Activated B cell treated with CpG ODN at 0.5 μM for 24 hours (primary cell): ENCODE measurements around the gene TRMT1. TPM values are rescaled to one million over a fixed set of nuclear protein-coding genes. Genes with fewer than 3 reads are reported as not detected.
A peak's percentile ranks its signal among the peaks of the same experiment; 100 is the strongest.

Source experiments
- ATAC-seq: fragments of 200-7000 bp; cut with Tn5 transposase; one replicate; pipeline ENCODE4 v1.10.0; 2021; ENCODE audit warnings: low read depth, mild to moderate bottlenecking, moderate library complexity
- CTCF ChIA-PET: fragments of 350-600 bp; sonication (Branson Sonifier 250); formaldehyde crosslinking; loops from one replicate; lab custom pipeline; 2021; ENCODE audit warnings: antibody characterized with exemption; lab: Charles Lee
- POLR2A ChIA-PET: fragments of 350-600 bp; sonication (Branson Sonifier 250); formaldehyde crosslinking; loops from one replicate; lab custom pipeline; 2021; ENCODE audit warnings: antibody characterized with exemption; lab: Charles Lee
- DNase-seq: peaks from one replicate; pipeline ENCODE4 v3.0.0; 2022
- H3K27ac Mint-ChIP-seq: one replicate; pipeline ENCODE4 v1.8.0; 2020; ENCODE audit warnings: mixed read lengths
- H3K27me3 Mint-ChIP-seq: one replicate; pipeline ENCODE4 v1.8.0; 2021; ENCODE audit warnings: mixed read lengths
- H3K36me3 Mint-ChIP-seq: one replicate; pipeline ENCODE4 v1.8.0; 2021; ENCODE audit warnings: low read depth, mixed read lengths
- H3K4me1 Mint-ChIP-seq: one replicate; pipeline ENCODE4 v1.8.0; 2021; ENCODE audit warnings: mixed read lengths
- H3K4me3 Mint-ChIP-seq: one replicate; pipeline ENCODE4 v1.8.0; 2020; ENCODE audit warnings: mild to moderate bottlenecking, mixed read lengths
- H3K9me3 Mint-ChIP-seq: one replicate; pipeline ENCODE4 v1.8.0; 2020; ENCODE audit warnings: mixed read lengths
- CTCF ChIP-seq: fragments of 200-600 bp; IDR thresholded peaks from one replicate; pipeline ENCODE4 v1.8.0; 2022; ENCODE audit warnings: antibody characterized with exemption, mild to moderate bottlenecking
- intact Hi-C: fragments of 100-400 bp; cut with micrococcal nuclease; formaldehyde crosslinking; loops from one replicate; pipeline ENCODE4 v1.15.1; 2024
- total RNA-seq: library from RNA; stranded (reverse); gene quantifications from 2 replicates; pipeline ENCODE4 v1.2.3, GENCODE V29; 2022

TRMT1 gene
- total RNA-seq, 1 donor from 2014 or later, result 113 TPM

DNA sequence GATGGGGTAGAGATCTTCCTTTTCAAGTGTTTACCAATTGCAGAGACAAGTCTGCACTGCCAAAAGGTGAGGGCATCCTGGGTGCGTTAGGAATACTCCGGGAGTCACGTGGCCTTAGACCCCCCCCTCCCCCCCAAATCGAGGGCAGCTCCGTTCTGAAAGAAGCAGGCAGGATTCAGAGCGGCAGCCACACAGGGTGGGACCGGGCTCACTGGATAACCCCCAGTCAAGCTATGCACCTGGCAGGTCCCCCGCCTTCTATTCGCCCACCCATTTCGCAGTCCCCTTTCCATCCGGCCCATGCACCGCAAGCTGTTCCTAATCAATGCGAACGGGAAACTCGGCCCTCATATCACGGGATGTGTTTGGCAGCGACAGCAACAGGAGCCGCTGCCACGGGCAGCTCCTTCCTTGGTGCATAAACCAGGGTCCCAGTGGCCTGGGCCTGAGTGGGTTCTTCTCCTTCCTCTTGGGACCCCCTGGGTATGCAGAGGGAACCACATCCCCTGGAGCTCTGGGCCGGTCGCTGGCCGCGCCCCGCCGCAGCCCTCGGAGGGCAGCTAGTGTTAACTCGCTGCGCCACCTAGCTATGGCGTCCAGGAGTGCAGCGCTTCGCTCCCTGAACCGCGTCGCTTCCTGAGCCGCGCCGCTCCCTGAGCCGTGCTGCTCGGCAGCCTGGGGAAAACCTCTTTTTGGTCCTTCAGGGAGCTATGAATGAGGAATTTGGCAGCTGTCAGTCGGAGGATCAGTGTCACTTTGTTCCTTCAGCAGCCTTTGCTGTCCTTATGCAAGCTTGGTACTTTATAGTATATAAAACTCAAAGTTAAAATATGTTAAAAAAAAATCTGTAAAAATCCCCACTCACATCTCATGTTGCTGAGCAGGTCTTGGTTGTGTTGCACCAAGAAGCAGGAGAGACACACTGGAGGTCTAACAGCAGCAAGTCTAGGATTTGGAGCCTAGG, 55.3 kb downstream of the TRMT1 start:
- TF ChIP-seq CTCF, result peak; percentile 93
- DNase-seq, result peak; percentile 74
- ChIA-PET CTCF (interaction anchor here (0.6 to 6.4 kb wide), 26 partner anchors 9 to 1269 kb away, joined by 3 to 78 read pairs (median 3); no protein-coding TSS in a partner anchor), POLR2A (interaction anchor here (0.6 to 1.9 kb wide), 10 partner anchors 34 to 96 kb away, joined by 3 to 7 read pairs (median 4); no protein-coding TSS in a partner anchor)
- Mint-ChIP-seq H3K9me3 (no peaks in the 10 kb centered on the region), H3K27ac (no peak overlapping the region), H3K36me3 (no peaks in the 10 kb centered on the region), H3K4me1 (peaks cover 5% of the 10 kb centered on the region), H3K27me3 (peaks cover 14% of the 10 kb centered on the region), H3K4me3 (peak overlapping the region; percentile 81)
- intact Hi-C loops, result loop anchor here (1.0 to 10.0 kb wide), 5 partner anchors 33 to 524 kb away; no protein-coding TSS in a partner anchor
- peak; percentile 99 for ATAC-seq

DNA sequence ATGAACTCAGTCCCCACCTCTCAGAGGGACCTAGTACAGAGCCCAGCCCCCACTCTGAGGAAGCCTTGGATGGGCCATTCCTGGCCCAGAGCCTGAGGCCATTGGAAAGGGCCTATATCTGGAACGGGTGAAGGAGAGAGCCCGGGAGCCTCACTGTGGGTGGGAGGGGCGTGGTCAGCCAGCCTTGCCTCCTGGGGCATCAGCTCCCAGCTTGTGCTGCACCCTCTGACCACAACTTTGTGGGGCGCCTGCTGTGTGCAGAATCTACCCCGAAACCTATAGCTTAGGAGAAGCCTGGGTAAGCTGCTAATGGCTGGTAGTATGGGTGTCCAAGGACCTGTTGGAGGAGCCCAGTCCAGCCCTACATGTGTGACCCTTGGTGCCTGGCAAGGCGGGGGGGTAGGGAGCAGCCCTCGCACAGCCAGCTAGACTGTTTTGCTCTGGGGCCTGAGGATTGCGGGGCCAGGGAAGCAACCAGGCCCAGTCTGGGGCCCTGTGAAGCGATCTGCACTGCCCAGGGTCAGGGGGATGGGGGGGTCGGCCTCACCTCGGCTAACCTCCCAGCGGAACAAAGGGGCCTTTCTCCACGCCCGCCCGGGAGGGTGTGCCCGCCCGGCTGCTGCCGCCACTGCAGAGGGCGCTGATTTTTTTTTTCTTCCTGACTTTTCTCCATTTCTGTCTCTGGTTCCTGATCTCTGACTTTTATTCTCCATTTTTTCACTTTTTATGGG, 56.1 kb downstream of the TRMT1 start:
- H3K4me1 Mint-ChIP-seq, result peaks cover 5% of the 10 kb centered on the region
- H3K36me3 Mint-ChIP-seq, result no peaks in the 10 kb centered on the region
- no peak overlapping the region for H3K27ac Mint-ChIP-seq
- CTCF ChIA-PET, result interaction anchor here (0.8 to 6.4 kb wide), 16 partner anchors 10 to 175 kb away, joined by 3 to 78 read pairs (median 4); no protein-coding TSS in a partner anchor
- intact Hi-C loops, result loop anchor here (5.0 to 10.0 kb wide), 2 partner anchors 38 to 524 kb away; no protein-coding TSS in a partner anchor
- ATAC-seq (no peak), DNase-seq (no peak)
- H3K9me3 Mint-ChIP-seq, result no peaks in the 10 kb centered on the region
- no peak overlapping the region for H3K4me3 Mint-ChIP-seq
- TF ChIP-seq CTCF, result no peak
- POLR2A ChIA-PET, result interaction anchor here (0.9 to 1.9 kb wide), 6 partner anchors 47 to 95 kb away, joined by 3 to 7 read pairs (median 4); no protein-coding TSS in a partner anchor
- peaks cover 17% of the 10 kb centered on the region for H3K27me3 Mint-ChIP-seq

GRCh38 chr19:13058951-13059660, 57.4 kb downstream of the TRMT1 start:
- no peak for DNase-seq
- no peak for ATAC-seq
- H3K4me3 Mint-ChIP-seq, result no peak overlapping the region
- no peak for TF ChIP-seq CTCF
- H3K9me3 Mint-ChIP-seq, result no peaks in the 10 kb centered on the region
- POLR2A ChIA-PET, result interaction anchor here (0.6 to 0.8 kb wide), 2 partner anchors 53 to 377 kb away, joined by 6 to 7 read pairs; no protein-coding TSS in a partner anchor
- peaks cover 5% of the 10 kb centered on the region for H3K4me1 Mint-ChIP-seq
- no peak overlapping the region for H3K27ac Mint-ChIP-seq
- intact Hi-C loops, result no loop called here
- H3K36me3 Mint-ChIP-seq, result no peaks in the 10 kb centered on the region
- peaks cover 19% of the 10 kb centered on the region for H3K27me3 Mint-ChIP-seq
- CTCF ChIA-PET, result interaction anchor here (0.7 to 6.4 kb wide), 5 partner anchors 74 to 1244 kb away, joined by 3 to 78 read pairs (median 5); no protein-coding TSS in a partner anchor

DNA sequence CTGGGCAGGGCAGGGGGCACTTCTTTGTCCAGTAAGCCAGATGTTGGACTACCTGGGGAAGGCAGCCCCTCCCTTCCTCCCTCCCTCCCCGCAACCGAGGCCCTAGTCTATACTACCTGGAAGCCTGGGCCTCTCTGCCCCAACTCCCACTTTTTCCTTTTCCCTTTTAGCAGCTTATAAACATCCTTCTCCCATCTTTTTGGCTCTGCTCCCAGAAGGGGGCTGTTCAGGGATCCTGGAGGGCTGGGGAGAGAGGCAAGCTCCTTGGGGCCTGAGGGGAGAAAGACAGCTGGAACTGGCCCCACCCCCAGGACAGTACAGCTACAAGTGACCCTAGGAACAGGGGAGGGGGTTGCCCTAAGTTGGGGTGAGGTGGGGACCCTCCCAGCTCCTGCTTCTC, 58.8 kb downstream of the TRMT1 start:
- CTCF ChIA-PET, result interaction anchor here (0.8 to 6.4 kb wide), 3 partner anchors 73 to 92 kb away, joined by 3 to 78 read pairs (median 5); no protein-coding TSS in a partner anchor

More for the DNA sequence above, 58.8 kb downstream of the TRMT1 start:
- H3K4me3 Mint-ChIP-seq, result no peak overlapping the region
- peaks cover 18% of the 10 kb centered on the region for H3K27me3 Mint-ChIP-seq
- DNase-seq, result no peak
- POLR2A ChIA-PET, result no interaction called here
- TF ChIP-seq CTCF, result no peak
- peaks cover 5% of the 10 kb centered on the region for H3K4me1 Mint-ChIP-seq
- intact Hi-C loops, result no loop called here
- no peaks in the 10 kb centered on the region for H3K9me3 Mint-ChIP-seq
- no peaks in the 10 kb centered on the region for H3K36me3 Mint-ChIP-seq
- H3K27ac Mint-ChIP-seq, result no peak overlapping the region
- no peak for ATAC-seq
